BLaER1 (cell line): Measurements from ENCODE around the gene TENM4.

Experiments used
- H3K27ac ChIP-seq: shearing (Covaris generic); formaldehyde crosslinking; 2 replicates; pipeline ENCODE4 v1.8.1; 2022
- H3K27me3 ChIP-seq: shearing (Covaris generic); formaldehyde crosslinking; 2 replicates; pipeline ENCODE4 v1.8.1; 2022
- H3K36me3 ChIP-seq: shearing (Covaris generic); formaldehyde crosslinking; 2 replicates; pipeline ENCODE4 v1.8.1; 2022
- H3K4me1 ChIP-seq: shearing (Covaris generic); formaldehyde crosslinking; 2 replicates; pipeline ENCODE4 v1.8.1; 2022
- H3K4me2 ChIP-seq: shearing (Covaris generic); formaldehyde crosslinking; 2 replicates; pipeline ENCODE4 v1.8.1; 2022
- H3K4me3 ChIP-seq: shearing (Covaris generic); formaldehyde crosslinking; 2 replicates; pipeline ENCODE4 v1.8.1; 2022
- H3K9ac ChIP-seq: shearing (Covaris generic); formaldehyde crosslinking; 2 replicates; pipeline ENCODE4 v1.8.1; 2022
- H3K9me3 ChIP-seq: shearing (Covaris generic); formaldehyde crosslinking; 2 replicates; pipeline ENCODE4 v1.8.1; 2022
- H4K20me1 ChIP-seq: shearing (Covaris generic); formaldehyde crosslinking; 2 replicates; pipeline ENCODE4 v1.8.1; 2022
- Cebpa-rat ChIP-seq: shearing (Covaris generic); IDR thresholded peaks from 2 replicates; pipeline ENCODE4 v1.8.1; 2022

The TENM4 gene

GRCh38 chr11:78965432-78965831 is 475.4 kb downstream of the TENM4 start:
- Histone ChIP-seq H3K36me3 (no peaks in the 10 kb centered on the region), H3K4me3 (no peak overlapping the region), H3K9me3 (no peaks in the 10 kb centered on the region), H3K4me1 (peaks cover 32% of the 10 kb centered on the region), H3K27me3 (no peaks in the 10 kb centered on the region), H3K9ac (no peak overlapping the region), H3K4me2 (no peak overlapping the region), H4K20me1 (peaks cover 5% of the 10 kb centered on the region; the same call in 1 of the 2 replicates), H3K27ac (no peak overlapping the region)
- TF ChIP-seq Cebpa-rat: no peak

GRCh38 chr11:78961937-78962701 is 478.7 kb downstream of the TENM4 start:
- TF ChIP-seq Cebpa-rat: no peak
- Histone ChIP-seq H3K9me3 (no peaks in the 10 kb centered on the region), H3K27me3 (no peaks in the 10 kb centered on the region), H4K20me1 (peaks cover 5% of the 10 kb centered on the region; the same call in 1 of the 2 replicates), H3K4me2 (peak overlapping the region; percentile 90), H3K27ac (no peak overlapping the region), H3K9ac (no peak overlapping the region), H3K4me1 (peaks cover 43% of the 10 kb centered on the region), H3K4me3 (peak overlapping the region; percentile 59), H3K36me3 (no peaks in the 10 kb centered on the region)

- Histone ChIP-seq H3K9me3 (no peaks in the 10 kb centered on the region), H3K36me3 (no peaks in the 10 kb centered on the region), H3K27me3 (no peaks in the 10 kb centered on the region), H3K4me2 (peak overlapping the region; percentile 90), H3K4me3 (no peak overlapping the region), H3K27ac (no peak overlapping the region), H3K4me1 (peaks cover 35% of the 10 kb centered on the region), H4K20me1 (peaks cover under 1% of the 10 kb centered on the region; the same call in 1 of the 2 replicates), H3K9ac (no peak overlapping the region)
- no peak for TF ChIP-seq Cebpa-rat
These were observed 479.6 kb downstream of the TENM4 start for GRCh38 chr11:78961247-78961646.

GRCh38 chr11:78958444-78958843 is 482.4 kb downstream of the TENM4 start:
- Histone ChIP-seq H3K27ac (no peak overlapping the region), H3K9ac (no peak overlapping the region), H3K4me3 (no peak overlapping the region), H4K20me1 (no peaks in the 10 kb centered on the region; the same call in 1 of the 2 replicates), H3K9me3 (no peaks in the 10 kb centered on the region), H3K4me2 (peak overlapping the region; percentile 25; the same call in 1 of the 2 replicates), H3K36me3 (no peaks in the 10 kb centered on the region), H3K4me1 (peaks cover 48% of the 10 kb centered on the region), H3K27me3 (no peaks in the 10 kb centered on the region)
- no peak for TF ChIP-seq Cebpa-rat

GRCh38 chr11:78957476-78958245 is 483.2 kb downstream of the TENM4 start:
- no peak overlapping the region for H3K27ac ChIP-seq
- no peaks in the 10 kb centered on the region; the same call in 1 of the 2 replicates for H4K20me1 ChIP-seq
- H3K4me3 ChIP-seq: no peak overlapping the region
- no peaks in the 10 kb centered on the region for H3K9me3 ChIP-seq
- H3K4me1 ChIP-seq: peaks cover 43% of the 10 kb centered on the region
- no peak overlapping the region for H3K4me2 ChIP-seq
- H3K27me3 ChIP-seq: no peaks in the 10 kb centered on the region
- no peak for TF ChIP-seq Cebpa-rat
- no peaks in the 10 kb centered on the region for H3K36me3 ChIP-seq
- H3K9ac ChIP-seq: no peak overlapping the region

GRCh38 chr11:78954696-78955095 is 486.1 kb downstream of the TENM4 start:
- H3K9me3 ChIP-seq: no peaks in the 10 kb centered on the region
- peaks cover 28% of the 10 kb centered on the region for H3K4me1 ChIP-seq
- H3K27me3 ChIP-seq: no peaks in the 10 kb centered on the region
- no peak overlapping the region for H3K9ac ChIP-seq
- H3K4me2 ChIP-seq: peak overlapping the region; percentile 38
- H4K20me1 ChIP-seq: no peaks in the 10 kb centered on the region; the same call in 1 of the 2 replicates
- H3K4me3 ChIP-seq: no peak overlapping the region
- no peak for TF ChIP-seq Cebpa-rat
- H3K27ac ChIP-seq: no peak overlapping the region
- H3K36me3 ChIP-seq: no peaks in the 10 kb centered on the region

- no peak overlapping the region for H3K9ac ChIP-seq
- H3K4me3 ChIP-seq: no peak overlapping the region
- no peaks in the 10 kb centered on the region for H3K9me3 ChIP-seq
- H3K27me3 ChIP-seq: no peaks in the 10 kb centered on the region
- H3K36me3 ChIP-seq: no peaks in the 10 kb centered on the region
- H3K4me2 ChIP-seq: peak overlapping the region; percentile 38
- H3K4me1 ChIP-seq: peaks cover 27% of the 10 kb centered on the region
- no peaks in the 10 kb centered on the region; the same call in 1 of the 2 replicates for H4K20me1 ChIP-seq
- TF ChIP-seq Cebpa-rat: no peak
- peak overlapping the region; percentile 33; the same call in 1 of the 2 replicates for H3K27ac ChIP-seq
These were observed 486.6 kb downstream of the TENM4 start for GRCh38 chr11:78954261-78954660.

GRCh38 chr11:78952890-78953289 is 487.9 kb downstream of the TENM4 start:
- no peaks in the 10 kb centered on the region for H3K36me3 ChIP-seq
- H3K4me3 ChIP-seq: no peak overlapping the region
- no peak overlapping the region for H3K27ac ChIP-seq
- no peak for TF ChIP-seq Cebpa-rat
- H3K27me3 ChIP-seq: no peaks in the 10 kb centered on the region
- no peaks in the 10 kb centered on the region for H3K9me3 ChIP-seq
- no peak overlapping the region for H3K4me2 ChIP-seq
- H3K9ac ChIP-seq: no peak overlapping the region
- peaks cover 14% of the 10 kb centered on the region for H3K4me1 ChIP-seq
- no peaks in the 10 kb centered on the region; the same call in 1 of the 2 replicates for H4K20me1 ChIP-seq

GRCh38 chr11:78952175-78952574 is 488.7 kb downstream of the TENM4 start:
- Histone ChIP-seq H3K27me3 (no peaks in the 10 kb centered on the region), H3K4me3 (no peak overlapping the region), H3K36me3 (no peaks in the 10 kb centered on the region), H3K9me3 (no peaks in the 10 kb centered on the region), H4K20me1 (no peaks in the 10 kb centered on the region; the same call in 1 of the 2 replicates), H3K9ac (no peak overlapping the region), H3K4me1 (peaks cover 14% of the 10 kb centered on the region), H3K27ac (no peak overlapping the region), H3K4me2 (no peak overlapping the region)
- TF ChIP-seq Cebpa-rat: no peak
